K562 (cell line): Measurements from ENCODE around the gene ARMC7. TPM values are rescaled to one million over a fixed set of nuclear protein-coding genes. Genes with fewer than 3 reads are reported as not detected.

Experiments used
- ATAC-seq: fragments of 200-7000 bp; cut with Tn5 transposase; 3 replicates; pipeline ENCODE4 v1.9.1; 2020; ENCODE audit warnings: moderate library complexity
- BruUV-seq: library from RNA; stranded (reverse); fragments of 400-500 nt; replicated peaks from 2 replicates; lab custom pipeline; 2021; lab: Mats Ljungman, UMichigan
- CTCF ChIA-PET: fragments of 300-600 bp; formaldehyde crosslinking; extraction: SDS; loops from one replicate; lab custom pipeline; 2021; ENCODE audit warnings: low intra/inter-chr PET ratio; lab: Yijun Ruan, JAX
- POLR2A ChIA-PET: fragments of 300-600, 350-650 bp; sonication (Branson Sonifier 250); formaldehyde crosslinking; extraction: SDS; loops from one replicate; lab custom pipeline; 2021; ENCODE audit warnings: antibody characterized with exemption, inconsistent platforms; lab: Yijun Ruan, JAX
- DNase-seq, 4 experiments: peaks; one replicate each; pipeline versions ENCODE4 v3.0.0 to v3.0.0-alpha.2; 2011 to 2018; ENCODE audit warnings: low spot score in 3 of 4, mixed read lengths in 3 of 4; ENCODE audit errors: extremely low read depth in 1 of 4
- FAIRE-seq: peaks from 2 replicates; lab custom pipeline; 2011; peaks lifted over from hg19 to GRCh38; lab: Jason Lieb, UNC
- H2AFZ ChIP-seq: 2 replicates; pipeline ENCODE4 v1.6.0; 2011; ENCODE audit warnings: low read depth, low read length, control low read depth, inconsistent platforms
- H3K27ac ChIP-seq: fragments of 200-600 bp; 3 replicates; pipeline ENCODE4 v1.8.0; 2011; ENCODE audit warnings: low read depth, mild to moderate bottlenecking, control low read depth, inconsistent platforms, low read length, moderate library complexity, mixed read lengths; ENCODE audit errors: extremely low read depth
- H3K27me3 ChIP-seq, 2 experiments: fragments of 300-600 bp in 1 of 2; 2 replicates in 1 of 2; 3 replicates in 1 of 2; pipeline versions ENCODE4 v1.6.0 to v1.8.0; 2011; ENCODE audit warnings: inconsistent platforms in 2 of 2, low read length in 2 of 2, mild to moderate bottlenecking in 1 of 2, mixed read lengths in 1 of 2, moderate library complexity in 1 of 2; ENCODE audit not compliant: control insufficient read depth in 2 of 2, insufficient read depth in 2 of 2
- H3K36me3 ChIP-seq: fragments of 300-600 bp; 3 replicates; pipeline ENCODE4 v1.8.0; 2011; ENCODE audit warnings: mild to moderate bottlenecking, low read length, inconsistent platforms; ENCODE audit not compliant: control insufficient read depth, insufficient read depth
- H3K4me1 ChIP-seq, 2 experiments: fragments of 200-600 bp in 1 of 2; replicated peaks in 1 of 2; 2 replicates in 1 of 2; 3 replicates in 1 of 2; pipeline versions ENCODE4 v1.5.1 to v1.8.0; 2011; ENCODE audit warnings: inconsistent platforms in 2 of 2, low read length in 2 of 2, mild to moderate bottlenecking in 1 of 2, mixed read lengths in 1 of 2, moderate library complexity in 1 of 2; ENCODE audit not compliant: control insufficient read depth in 2 of 2, insufficient read depth in 2 of 2
- H3K4me2 ChIP-seq: 2 replicates; pipeline ENCODE4 v1.6.1; 2011; ENCODE audit warnings: low read length, control low read depth, inconsistent platforms, mixed read lengths; ENCODE audit not compliant: insufficient read depth
- H3K4me3 ChIP-seq: fragments of 200-600 bp; sonication (generic), shearing (Covaris generic); 2 replicates; pipeline ENCODE4 v1.5.1; 2016; ENCODE audit warnings: control low read depth, inconsistent platforms
- H3K79me2 ChIP-seq: fragments of 200-600 bp; 3 replicates; pipeline ENCODE4 v1.8.0; 2011; ENCODE audit warnings: low read length, inconsistent platforms; ENCODE audit not compliant: control insufficient read depth, insufficient read depth
- H3K9ac ChIP-seq, 2 experiments: 2 replicates each; pipeline versions ENCODE4 v1.6.0 to v1.6.1; 2011; ENCODE audit warnings: low read depth in 2 of 2, low read length in 2 of 2, control low read depth in 1 of 2, inconsistent platforms in 1 of 2, mild to moderate bottlenecking in 1 of 2, mixed read lengths in 1 of 2; ENCODE audit not compliant: insufficient read depth in 1 of 2
- H3K9me1 ChIP-seq: one replicate; pipeline ENCODE4 v1.6.0; 2011; ENCODE audit warnings: inconsistent platforms, mild to moderate bottlenecking, low read length, moderate library complexity; ENCODE audit not compliant: control insufficient read depth, insufficient read depth
- H3K9me3 ChIP-seq: replicated peaks from 2 replicates; pipeline ENCODE4 v1.5.1; 2011; ENCODE audit warnings: low read depth, low read length, inconsistent platforms; ENCODE audit not compliant: control insufficient read depth, insufficient read depth
- H4K20me1 ChIP-seq: replicated peaks from 2 replicates; pipeline ENCODE4 v1.6.1; 2011; ENCODE audit warnings: low read length, inconsistent platforms, mixed read lengths; ENCODE audit not compliant: control insufficient read depth, insufficient read depth
- ARID1B ChIP-seq: fragments of 450-650 bp; IDR thresholded peaks from 2 replicates; pipeline ENCODE4 v1.6.1; 2016; ENCODE audit warnings: antibody characterized with exemption, mild to moderate bottlenecking, inconsistent platforms
- BRF1 ChIP-seq: IDR thresholded peaks from 3 replicates; pipeline ENCODE4 v1.6.1; 2011; ENCODE audit warnings: borderline replicate concordance, mild to moderate bottlenecking; ENCODE audit not compliant: insufficient read length; ENCODE audit errors: extremely low read depth
- CHD4 ChIP-seq: fragments of 200-600 bp; sonication (generic); IDR thresholded peaks from 3 replicates; pipeline ENCODE4 v1.6.1; 2012; ENCODE audit warnings: low read depth, mild to moderate bottlenecking, mixed read lengths, low read length, inconsistent platforms; ENCODE audit not compliant: insufficient read depth, insufficient replicate concordance, poor library complexity, severe bottlenecking
- FOXK2 ChIP-seq, 2 experiments: fragments of 450-650 bp; IDR thresholded peaks in 1 of 2; conservative IDR thresholded peaks in 1 of 2; 2 replicates each; pipeline ENCODE4 v1.6.1; 2016; ENCODE audit warnings: low read depth in 2 of 2, mild to moderate bottlenecking in 1 of 2
- FOXP1 ChIP-seq: sonication (generic); formaldehyde crosslinking; IDR thresholded peaks from 2 replicates; pipeline ENCODE4 v1.8.0; 2022; ENCODE audit warnings: mild to moderate bottlenecking, missing genetic modification reagents
- NCOA2 ChIP-seq, 2 experiments: fragments of 450-650 bp; IDR thresholded peaks; 2 replicates each; pipeline ENCODE4 v1.6.1; 2018; ENCODE audit warnings: mild to moderate bottlenecking in 2 of 2, moderate library complexity in 1 of 2; ENCODE audit not compliant: partially characterized antibody in 2 of 2
- STAT5B ChIP-seq: fragments of 250-450 bp; sonication (Bioruptor Pico); IDR thresholded peaks from 2 replicates; pipeline ENCODE4 v1.8.0; 2021; ENCODE audit warnings: mild to moderate bottlenecking, inconsistent platforms
- TCF3 ChIP-seq: sonication (generic); formaldehyde crosslinking; IDR thresholded peaks from 2 replicates; pipeline ENCODE4 v1.4.0; 2020; ENCODE audit warnings: mild to moderate bottlenecking, missing genetic modification reagents
- THRAP3 ChIP-seq: fragments of 450-650 bp; IDR thresholded peaks from 2 replicates; pipeline ENCODE4 v1.6.1; 2016; ENCODE audit warnings: mild to moderate bottlenecking, inconsistent platforms, borderline replicate concordance
- TRIM24 ChIP-seq, 2 experiments: fragments of 450-650 bp; IDR thresholded peaks; 2 replicates each; pipeline ENCODE4 v1.6.1; 2016
- ZBTB7A ChIP-seq: IDR thresholded peaks from 2 replicates; pipeline ENCODE4 v1.6.1; 2011; ENCODE audit warnings: low read depth, mild to moderate bottlenecking, low read length, moderate library complexity, borderline replicate concordance; ENCODE audit not compliant: control insufficient read depth
- ZKSCAN1 ChIP-seq: fragments of 150-350 bp; IDR thresholded peaks from 2 replicates; pipeline ENCODE4 v1.6.1; 2016; ENCODE audit warnings: low read depth, low read length
- ZNF124 ChIP-seq: sonication (generic); formaldehyde crosslinking; IDR thresholded peaks from 2 replicates; pipeline ENCODE4 v1.8.1; 2022; ENCODE audit warnings: missing genetic modification reagents
- WGBS: fragments of 100-300 bp; shearing (Covaris generic); methylation state at CpG from one replicate; pipeline ENCODE4 v1.1.6; 2016; ENCODE audit warnings: low coverage, mixed read lengths; ENCODE audit not compliant: insufficient coverage; ENCODE audit errors: missing lambda C conversion rate; 5-methylcytosine and 5-hydroxymethylcytosine counted together
- in situ Hi-C: fragments of 300-500 bp; cut with MboI; formaldehyde crosslinking; loops from 4 replicates; pipeline ENCODE4 v1.15.0; 2018; ENCODE audit warnings: inconsistent platforms, mixed read lengths
- intact Hi-C: fragments of 100-400 bp; cut with micrococcal nuclease; formaldehyde crosslinking; loops from 2 replicates; pipeline ENCODE4 v1.14.2; 2022
- polyA plus RNA-seq, 8 experiments: library from polyadenylated mRNA; depleted of rRNA in 4 of 8; stranded (reverse) in 5 of 8; unstranded in 3 of 8; fragments of >200 nt; fragmentation: Nextera tagmentation in 2 of 8; fragmentation: Illumina TruSeq in 1 of 8; extraction: Ambion mirVana in 2 of 8; extraction: Trizol in 1 of 8; gene quantifications; 2 replicates each; pipeline versions ENCODE4 v1.2.1 to v1.2.3, GENCODE V29; 2011 to 2014; ENCODE audit warnings: inconsistent platforms in 1 of 8, missing spikeins in 1 of 8
- total RNA-seq, 7 experiments: library from RNA; depleted of rRNA in 6 of 7; stranded (reverse); fragments of >200 nt in 6 of 7; fragmentation: Illumina TruSeq in 2 of 7; extraction: Trizol in 2 of 7; gene quantifications; 2 replicates each; pipeline versions ENCODE4 v1.2.1 to v1.2.3, GENCODE V29; 2011 to 2021; ENCODE audit warnings: low replicate concordance in 1 of 7
- TF ChIP-seq, protein P1 (sequence below): sonication (generic); formaldehyde crosslinking; IDR thresholded peaks from 2 replicates; pipeline ENCODE4 v1.8.0; 2023; ENCODE audit warnings: mild to moderate bottlenecking, missing genetic modification reagents
- TF ChIP-seq, protein P2 (sequence below): fragments of 450-650 bp; formaldehyde crosslinking; conservative IDR thresholded peaks from 2 replicates; pipeline ENCODE4 v1.4.0; 2022; ENCODE audit warnings: mild to moderate bottlenecking, missing genetic modification characterization

The ARMC7 gene
- total and polyA plus RNA-seq, 9 of the 15 experiments (the other 6 are each of a cell fraction or from before 2014, with no cell fraction given) = 1.4 to 15.2 (median 5.9) TPM

DNA sequence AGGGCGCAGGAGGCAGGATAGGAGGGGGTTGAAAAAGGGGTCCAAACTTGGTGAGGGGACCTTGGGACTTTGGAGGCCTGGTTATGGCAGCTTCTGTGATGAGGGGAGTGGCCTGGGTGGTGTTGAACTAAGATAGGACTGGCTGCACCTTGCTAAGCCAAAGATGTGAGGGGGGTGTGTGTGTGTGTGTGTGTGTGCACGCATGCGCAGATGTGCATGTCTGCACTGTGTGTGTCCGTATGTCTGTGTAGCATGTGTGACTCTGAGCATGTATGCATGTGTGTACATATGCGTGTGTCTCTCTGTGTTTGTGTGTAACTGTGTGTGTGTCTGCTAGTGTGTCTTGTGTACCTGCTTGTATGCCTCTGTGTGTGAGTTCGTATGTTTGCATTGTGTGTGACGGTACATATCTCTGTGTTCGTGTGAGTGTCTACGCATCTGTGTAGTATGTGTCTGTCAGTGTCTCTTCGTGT lies 17.9 kb upstream of the ARMC7 start:
- Histone ChIP-seq H3K27me3 (no peaks in the 10 kb centered on the region; a peak in 1 of 5 replicates), H3K9me1 (peaks cover 5% of the 10 kb centered on the region), H3K36me3 (no peaks in the 10 kb centered on the region), H3K4me1 (peaks cover 53 to 76% of the 10 kb centered on the region in 2 experiments), H3K4me2 (peak overlapping the region; percentile 68), H3K9ac (peak overlapping the region; percentile 46 to 89; a peak in 3 of 4 replicates), H3K27ac (peak overlapping the region; percentile 74), H3K4me3 (no peak overlapping the region), H3K9me3 (no peaks in the 10 kb centered on the region), H2AFZ (peak overlapping the region; percentile 75), H4K20me1 (no peaks in the 10 kb centered on the region), H3K79me2 (no peaks in the 10 kb centered on the region; the same call in 2 of the 3 replicates)
- in situ Hi-C loops = no loop called here
- DNase-seq (peak; percentile 63 to 81 (median 71)), ATAC-seq (peak; percentile 30), FAIRE-seq (peak; percentile 98)
- CTCF ChIA-PET = no interaction called here
- intact Hi-C loops = no loop called here
- no TSS peak for BruUV-seq
- 38% methylated on average over 10 of the region's 10 CpGs for WGBS
- POLR2A ChIA-PET = interaction anchor here (0.6 to 1.7 kb wide), 12 partner anchors 10 to 57 kb away, joined by 3 to 5 read pairs (median 3); no protein-coding TSS in a partner anchor
- peak; percentile 75 for TF ChIP-seq ARID1B
- TF ChIP-seq ZBTB7A = 0 out of 2 replicates have a peak, but pooled peaks have one; percentile 13
- TF ChIP-seq, protein P1, sequence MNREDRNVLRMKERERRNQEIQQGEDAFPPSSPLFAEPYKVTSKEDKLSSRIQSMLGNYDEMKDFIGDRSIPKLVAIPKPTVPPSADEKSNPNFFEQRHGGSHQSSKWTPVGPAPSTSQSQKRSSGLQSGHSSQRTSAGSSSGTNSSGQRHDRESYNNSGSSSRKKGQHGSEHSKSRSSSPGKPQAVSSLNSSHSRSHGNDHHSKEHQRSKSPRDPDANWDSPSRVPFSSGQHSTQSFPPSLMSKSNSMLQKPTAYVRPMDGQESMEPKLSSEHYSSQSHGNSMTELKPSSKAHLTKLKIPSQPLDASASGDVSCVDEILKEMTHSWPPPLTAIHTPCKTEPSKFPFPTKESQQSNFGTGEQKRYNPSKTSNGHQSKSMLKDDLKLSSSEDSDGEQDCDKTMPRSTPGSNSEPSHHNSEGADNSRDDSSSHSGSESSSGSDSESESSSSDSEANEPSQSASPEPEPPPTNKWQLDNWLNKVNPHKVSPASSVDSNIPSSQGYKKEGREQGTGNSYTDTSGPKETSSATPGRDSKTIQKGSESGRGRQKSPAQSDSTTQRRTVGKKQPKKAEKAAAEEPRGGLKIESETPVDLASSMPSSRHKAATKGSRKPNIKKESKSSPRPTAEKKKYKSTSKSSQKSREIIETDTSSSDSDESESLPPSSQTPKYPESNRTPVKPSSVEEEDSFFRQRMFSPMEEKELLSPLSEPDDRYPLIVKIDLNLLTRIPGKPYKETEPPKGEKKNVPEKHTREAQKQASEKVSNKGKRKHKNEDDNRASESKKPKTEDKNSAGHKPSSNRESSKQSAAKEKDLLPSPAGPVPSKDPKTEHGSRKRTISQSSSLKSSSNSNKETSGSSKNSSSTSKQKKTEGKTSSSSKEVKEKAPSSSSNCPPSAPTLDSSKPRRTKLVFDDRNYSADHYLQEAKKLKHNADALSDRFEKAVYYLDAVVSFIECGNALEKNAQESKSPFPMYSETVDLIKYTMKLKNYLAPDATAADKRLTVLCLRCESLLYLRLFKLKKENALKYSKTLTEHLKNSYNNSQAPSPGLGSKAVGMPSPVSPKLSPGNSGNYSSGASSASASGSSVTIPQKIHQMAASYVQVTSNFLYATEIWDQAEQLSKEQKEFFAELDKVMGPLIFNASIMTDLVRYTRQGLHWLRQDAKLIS (CRISPR knock-in tag) = no peak
- TF ChIP-seq TRIM24 (IDR thresholded peaks at IDR 0.05) = peak in 1 of 2 experiments; percentile 22; a peak in 1 of 4 replicates
- no peak for TF ChIP-seq BRF1
- no peak for TF ChIP-seq ZNF124 (CRISPR knock-in tag)
- TF ChIP-seq STAT5B (CRISPR knock-in tag) = no peak
- TF ChIP-seq CHD4 = no peak
- peak; percentile 50; the same call in 1 of the 2 replicates for TF ChIP-seq FOXP1 (CRISPR knock-in tag)
- TF ChIP-seq ZKSCAN1 = 0 out of 2 replicates have a peak, but pooled peaks have one; percentile 39
- no peak for TF ChIP-seq THRAP3
- peak; percentile 45; the same call in 1 of the 2 replicates for TF ChIP-seq TCF3 (CRISPR knock-in tag)
- TF ChIP-seq NCOA2 (IDR thresholded peaks at IDR 0.05; ENCODE audit: partially characterized antibody in 2 of 2) = no peak
- TF ChIP-seq, protein P2, sequence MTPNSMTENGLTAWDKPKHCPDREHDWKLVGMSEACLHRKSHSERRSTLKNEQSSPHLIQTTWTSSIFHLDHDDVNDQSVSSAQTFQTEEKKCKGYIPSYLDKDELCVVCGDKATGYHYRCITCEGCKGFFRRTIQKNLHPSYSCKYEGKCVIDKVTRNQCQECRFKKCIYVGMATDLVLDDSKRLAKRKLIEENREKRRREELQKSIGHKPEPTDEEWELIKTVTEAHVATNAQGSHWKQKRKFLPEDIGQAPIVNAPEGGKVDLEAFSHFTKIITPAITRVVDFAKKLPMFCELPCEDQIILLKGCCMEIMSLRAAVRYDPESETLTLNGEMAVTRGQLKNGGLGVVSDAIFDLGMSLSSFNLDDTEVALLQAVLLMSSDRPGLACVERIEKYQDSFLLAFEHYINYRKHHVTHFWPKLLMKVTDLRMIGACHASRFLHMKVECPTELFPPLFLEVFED = 0 out of 2 replicates have a peak, but pooled peaks have one; percentile 7
- peak; percentile 44 to 47; a peak in 2 of 4 replicates for TF ChIP-seq FOXK2 (conservative IDR thresholded peaks at IDR 0.05 in 1 of 2, IDR thresholded peaks at IDR 0.05 in 1 of 2; ENCODE audit: low read depth in 2 of 2)
